ENCODE results near the gene TIPARP. TPM values are rescaled to one million over a fixed set of nuclear protein-coding genes. Genes with fewer than 3 reads are reported as not detected.

TIPARP gene
- polyA plus RNA-seq, 1 of the 3 experiments (the other 2 are of a cell fraction) = 6.2 TPM

- no peaks in the 10 kb centered on the region for H3K4me1 ChIP-seq (ENCODE audit: control insufficient read depth in 1 of 2, insufficient read depth in 2 of 2, low read depth in 1 of 2, low read length in 1 of 2)
- no peaks in the 10 kb centered on the region for H4K20me1 ChIP-seq (ENCODE audit: insufficient read depth)
- H3K36me3 ChIP-seq (replicated peaks in 1 of 2; ENCODE audit: control insufficient read depth in 1 of 2, insufficient read depth in 2 of 2, low read length in 1 of 2) = no peaks in the 10 kb centered on the region
- H3K9me3 ChIP-seq = no peaks in the 10 kb centered on the region
- no peak overlapping the region for H3K9ac ChIP-seq
- no peak overlapping the region for H3K27ac ChIP-seq (ENCODE audit: low read depth in 2 of 2, low read length in 1 of 2)
- H3F3A ChIP-seq (replicated peaks; ENCODE audit: insufficient read depth) = no peaks in the 10 kb centered on the region
- H3K79me2 ChIP-seq (ENCODE audit: insufficient read depth) = no peaks in the 10 kb centered on the region
- no peak overlapping the region for H3K4me3 ChIP-seq (ENCODE audit: low read depth in 2 of 2, low read length in 1 of 2)
- no peak for DNase-seq
- ChIA-PET POLR2A (no interaction called here), CTCF (interaction anchor here (1.6 to 2.4 kb wide), 2 partner anchors 19 to 483 kb away, joined by 4 to 6 read pairs; no protein-coding TSS in a partner anchor)
- no peaks in the 10 kb centered on the region for H3K9me2 ChIP-seq
- WGBS (ENCODE audit: low lambda C conversion rate) = 83% methylated on average over 1 of the region's 1 CpG
- no peak overlapping the region for H3K4me2 ChIP-seq
- H2AFZ ChIP-seq (ENCODE audit: low read depth) = no peak overlapping the region
- H3K27me3 ChIP-seq (ENCODE audit: insufficient read depth) = no peaks in the 10 kb centered on the region
- TF ChIP-seq CHD2 (IDR thresholded peaks at IDR 0.05; ENCODE audit: low read length, partially characterized antibody) (no peak), SMC3 (IDR thresholded peaks at IDR 0.05; ENCODE audit: low read depth, low read length) (no peak), MEF2A (IDR thresholded peaks at IDR 0.05; ENCODE audit: borderline replicate concordance, low read depth) (no peak), RXRA (IDR thresholded peaks at IDR 0.05; ENCODE audit: borderline replicate concordance, low read depth) (no peak), USF1 (IDR thresholded peaks at IDR 0.05; ENCODE audit: borderline replicate concordance, low read depth) (no peak), GATA2 (CRISPR knock-in tag; IDR thresholded peaks at IDR 0.05) (no peak)
- TF ChIP-seq, protein P1, sequence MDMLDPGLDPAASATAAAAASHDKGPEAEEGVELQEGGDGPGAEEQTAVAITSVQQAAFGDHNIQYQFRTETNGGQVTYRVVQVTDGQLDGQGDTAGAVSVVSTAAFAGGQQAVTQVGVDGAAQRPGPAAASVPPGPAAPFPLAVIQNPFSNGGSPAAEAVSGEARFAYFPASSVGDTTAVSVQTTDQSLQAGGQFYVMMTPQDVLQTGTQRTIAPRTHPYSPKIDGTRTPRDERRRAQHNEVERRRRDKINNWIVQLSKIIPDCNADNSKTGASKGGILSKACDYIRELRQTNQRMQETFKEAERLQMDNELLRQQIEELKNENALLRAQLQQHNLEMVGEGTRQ (IDR thresholded peaks at IDR 0.05; ENCODE audit: borderline replicate concordance, low read depth, low read length) = no peak
Observed at GRCh38 chr3:156654834-156655233, 19.6 kb upstream of the TIPARP start.

- Histone ChIP-seq H3K9me3 (no peaks in the 10 kb centered on the region), H3K27me3 (ENCODE audit: insufficient read depth) (no peaks in the 10 kb centered on the region), H3K9ac (no peak overlapping the region), H3K9me2 (no peaks in the 10 kb centered on the region), H3K36me3 (replicated peaks in 1 of 2; ENCODE audit: control insufficient read depth in 1 of 2, insufficient read depth in 2 of 2, low read length in 1 of 2) (no peaks in the 10 kb centered on the region), H3K4me1 (ENCODE audit: control insufficient read depth in 1 of 2, insufficient read depth in 2 of 2, low read depth in 1 of 2, low read length in 1 of 2) (no peaks in the 10 kb centered on the region), H3F3A (replicated peaks; ENCODE audit: insufficient read depth) (no peaks in the 10 kb centered on the region), H4K20me1 (ENCODE audit: insufficient read depth) (no peaks in the 10 kb centered on the region), H3K27ac (ENCODE audit: low read depth in 2 of 2, low read length in 1 of 2) (no peak overlapping the region), H3K4me3 (ENCODE audit: low read depth in 2 of 2, low read length in 1 of 2) (no peak overlapping the region), H2AFZ (ENCODE audit: low read depth) (no peak overlapping the region), H3K4me2 (no peak overlapping the region), H3K79me2 (ENCODE audit: insufficient read depth) (no peaks in the 10 kb centered on the region)
- WGBS (ENCODE audit: low lambda C conversion rate) = 62% methylated on average over 5 of the region's 5 CpGs
- TF ChIP-seq TAF1 (IDR thresholded peaks at IDR 0.05; ENCODE audit: borderline replicate concordance, low read depth, low read length) = no peak
- TF ChIP-seq FOSL2 (IDR thresholded peaks at IDR 0.05; ENCODE audit: borderline replicate concordance, low read depth) = no peak
- TF ChIP-seq JUND (IDR thresholded peaks at IDR 0.05) = no peak
- no peak for TF ChIP-seq IRF3 (IDR thresholded peaks at IDR 0.05; ENCODE audit: low read depth, low read length)
- no peak for TF ChIP-seq FOXJ3 (CRISPR knock-in tag; IDR thresholded peaks at IDR 0.05)
- TF ChIP-seq, protein P2, sequence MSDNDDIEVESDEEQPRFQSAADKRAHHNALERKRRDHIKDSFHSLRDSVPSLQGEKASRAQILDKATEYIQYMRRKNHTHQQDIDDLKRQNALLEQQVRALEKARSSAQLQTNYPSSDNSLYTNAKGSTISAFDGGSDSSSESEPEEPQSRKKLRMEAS (IDR thresholded peaks at IDR 0.05; ENCODE audit: low read depth) = no peak
- no peak for TF ChIP-seq YY1 (IDR thresholded peaks at IDR 0.05; ENCODE audit: low read depth)
- POLR2A ChIA-PET = no interaction called here
- CTCF ChIA-PET = interaction anchor here (1.0 to 2.4 kb wide), 3 partner anchors 10 to 482 kb away, joined by 3 to 6 read pairs (median 4); no protein-coding TSS in a partner anchor
- no peak for DNase-seq
Observed at GRCh38 chr3:156655819-156656550, 18.4 kb upstream of the TIPARP start.

Measured in SK-N-SH (cell line).